Neural progenitor cell (in vitro differentiated cells): ENCODE data around the gene PYGB. TPM values are rescaled to one million over a fixed set of nuclear protein-coding genes. Genes with fewer than 3 reads are reported as not detected.

Source experiments
- DNase-seq: peaks from one replicate; pipeline ENCODE4 v3.0.0-alpha.2; 2016; ENCODE audit warnings: low spot score
- H2AFZ ChIP-seq: fragments of 200-600 bp; sonication (generic); replicated peaks from 2 replicates; pipeline ENCODE4 v1.6.1; 2016; ENCODE audit warnings: antibody characterized with exemption
- H3F3A ChIP-seq: fragments of 200-600 bp; sonication (generic); 2 replicates; pipeline ENCODE4 v1.6.1; 2016; ENCODE audit warnings: antibody characterized with exemption, low read depth
- H3K27ac ChIP-seq: fragments of 200-600 bp; sonication (generic); 2 replicates; pipeline ENCODE4 v1.5.1; 2016; ENCODE audit warnings: mild to moderate bottlenecking
- H3K27me3 ChIP-seq: fragments of 200-600 bp; sonication (generic); 2 replicates; pipeline ENCODE4 v1.6.1; 2016; ENCODE audit warnings: mild to moderate bottlenecking, moderate library complexity
- H3K36me3 ChIP-seq: fragments of 200-600 bp; sonication (generic); 2 replicates; pipeline ENCODE4 v1.5.1; 2016
- H3K4me1 ChIP-seq: fragments of 200-600 bp; sonication (generic); 2 replicates; pipeline ENCODE4 v1.6.1; 2016; ENCODE audit warnings: mixed run types
- H3K4me2 ChIP-seq: fragments of 200-600 bp; sonication (generic); 2 replicates; pipeline ENCODE4 v1.6.1; 2016
- H3K4me3 ChIP-seq: fragments of 200-600 bp; sonication (generic); 2 replicates; pipeline ENCODE4 v1.5.1; 2016
- H3K79me2 ChIP-seq: fragments of 200-600 bp; sonication (generic); 2 replicates; pipeline ENCODE4 v1.6.1; 2016; ENCODE audit warnings: low read depth
- H3K9ac ChIP-seq: fragments of 200-600 bp; sonication (generic); 2 replicates; pipeline ENCODE4 v1.6.1; 2016
- H3K9me3 ChIP-seq: fragments of 200-600 bp; sonication (generic); 2 replicates; pipeline ENCODE4 v1.5.1; 2016; ENCODE audit warnings: low read depth
- H4K20me1 ChIP-seq: fragments of 200-600 bp; sonication (generic); 2 replicates; pipeline ENCODE4 v1.6.1; 2016; ENCODE audit warnings: low read depth
- H3K27ac Mint-ChIP-seq: 3 replicates; pipeline ENCODE4 v1.8.0; 2021; ENCODE audit warnings: mixed read lengths
- H3K27me3 Mint-ChIP-seq: 2 replicates; pipeline ENCODE4 v1.8.0; 2022; ENCODE audit warnings: low read depth, mild to moderate bottlenecking, inconsistent platforms, moderate library complexity, mixed read lengths; ENCODE audit not compliant: insufficient read depth
- H3K36me3 Mint-ChIP-seq: 3 replicates; pipeline ENCODE4 v1.8.0; 2021; ENCODE audit warnings: mixed read lengths
- H3K4me1 Mint-ChIP-seq: 3 replicates; pipeline ENCODE4 v1.8.0; 2021; ENCODE audit warnings: mixed read lengths
- H3K4me3 Mint-ChIP-seq: 3 replicates; pipeline ENCODE4 v1.8.0; 2021; ENCODE audit warnings: mild to moderate bottlenecking, moderate library complexity, mixed read lengths
- H3K9me3 Mint-ChIP-seq: 3 replicates; pipeline ENCODE4 v1.8.0; 2020; ENCODE audit warnings: mixed read lengths
- EZH2 ChIP-seq: fragments of 200-600 bp; sonication (generic); IDR thresholded peaks from 2 replicates; pipeline ENCODE4 v1.6.1; 2017; ENCODE audit warnings: antibody characterized with exemption, mild to moderate bottlenecking, moderate library complexity
- EZH2phosphoT487 ChIP-seq: fragments of 200-600 bp; sonication (generic); IDR thresholded peaks from 2 replicates; pipeline ENCODE4 v1.6.1; 2017; ENCODE audit warnings: antibody characterized with exemption
- total RNA-seq: library from RNA; depleted of rRNA; stranded (reverse); fragments of >200 nt; gene quantifications from 2 replicates; pipeline ENCODE4 v1.2.3, GENCODE V29; 2015; ENCODE audit warnings: low replicate concordance
- TF ChIP-seq, protein P1 (sequence below): fragments of 200-600 bp; sonication (generic); IDR thresholded peaks from 2 replicates; pipeline ENCODE4 v1.5.1; 2017; ENCODE audit warnings: antibody characterized with exemption, mild to moderate bottlenecking

PYGB gene
- total RNA-seq, 1 donor from 2014 or later = 40.9 TPM

DNA sequence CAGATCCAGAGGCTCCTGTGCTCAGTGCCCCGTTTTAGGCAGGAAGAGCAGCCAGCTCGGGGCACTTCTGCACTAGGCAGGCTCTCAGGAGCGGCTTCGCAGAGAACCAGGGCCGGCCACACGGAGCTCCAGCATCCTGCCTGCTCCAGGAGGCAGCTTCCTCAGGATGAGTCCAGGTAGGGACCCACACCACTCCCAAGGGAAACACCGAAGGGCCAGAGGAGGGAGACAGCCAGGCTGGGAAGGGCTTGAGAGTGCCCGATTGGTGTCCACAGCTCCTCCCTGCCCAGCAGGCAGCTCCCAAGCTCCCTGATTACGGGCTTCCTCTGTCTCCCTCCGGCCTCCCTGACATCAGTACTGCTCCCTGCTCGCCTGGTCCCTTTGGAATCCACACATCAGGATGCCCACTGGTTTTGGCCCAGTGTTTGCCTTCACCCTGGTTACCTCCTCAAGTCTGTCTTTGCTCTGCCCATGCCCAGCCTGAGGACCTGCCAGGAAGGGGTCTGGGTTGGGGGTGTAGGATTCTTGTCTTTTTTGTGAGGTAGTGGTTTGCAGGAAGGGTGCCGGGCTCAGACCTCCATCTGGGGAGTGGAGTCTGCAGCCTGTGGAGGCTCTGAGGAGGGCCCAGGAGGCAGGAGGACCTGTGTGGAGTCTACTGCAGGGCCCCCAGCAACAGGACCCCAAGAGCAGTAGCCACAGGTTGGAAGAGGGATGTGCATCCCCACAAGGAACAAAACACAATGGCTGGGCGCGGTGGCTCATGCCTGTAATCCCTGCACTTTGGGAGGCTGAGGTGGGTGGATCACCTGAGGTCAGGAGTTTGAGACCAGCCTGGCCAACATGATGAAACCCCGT, 11.2 kb upstream of the PYGB start:
- Histone ChIP-seq H2AFZ (no peak overlapping the region), H4K20me1 (no peaks in the 10 kb centered on the region), H3K36me3 (no peaks in the 10 kb centered on the region), H3K79me2 (no peaks in the 10 kb centered on the region), H3K27ac (no peak overlapping the region), H3F3A (peaks cover 32% of the 10 kb centered on the region), H3K9me3 (no peaks in the 10 kb centered on the region), H3K4me2 (no peak overlapping the region), H3K4me1 (peaks cover 39% of the 10 kb centered on the region), H3K27me3 (no peaks in the 10 kb centered on the region), H3K4me3 (no peak overlapping the region), H3K9ac (no peak overlapping the region)
- Mint-ChIP-seq H3K4me1 (peaks cover 36% of the 10 kb centered on the region), H3K27me3 (peaks cover 6% of the 10 kb centered on the region), H3K9me3 (no peaks in the 10 kb centered on the region), H3K4me3 (no peak overlapping the region), H3K36me3 (no peaks in the 10 kb centered on the region), H3K27ac (no peak overlapping the region)
- DNase-seq = no peak
- no peak for TF ChIP-seq EZH2phosphoT487
- TF ChIP-seq EZH2 = no peak
- TF ChIP-seq, protein P1, sequence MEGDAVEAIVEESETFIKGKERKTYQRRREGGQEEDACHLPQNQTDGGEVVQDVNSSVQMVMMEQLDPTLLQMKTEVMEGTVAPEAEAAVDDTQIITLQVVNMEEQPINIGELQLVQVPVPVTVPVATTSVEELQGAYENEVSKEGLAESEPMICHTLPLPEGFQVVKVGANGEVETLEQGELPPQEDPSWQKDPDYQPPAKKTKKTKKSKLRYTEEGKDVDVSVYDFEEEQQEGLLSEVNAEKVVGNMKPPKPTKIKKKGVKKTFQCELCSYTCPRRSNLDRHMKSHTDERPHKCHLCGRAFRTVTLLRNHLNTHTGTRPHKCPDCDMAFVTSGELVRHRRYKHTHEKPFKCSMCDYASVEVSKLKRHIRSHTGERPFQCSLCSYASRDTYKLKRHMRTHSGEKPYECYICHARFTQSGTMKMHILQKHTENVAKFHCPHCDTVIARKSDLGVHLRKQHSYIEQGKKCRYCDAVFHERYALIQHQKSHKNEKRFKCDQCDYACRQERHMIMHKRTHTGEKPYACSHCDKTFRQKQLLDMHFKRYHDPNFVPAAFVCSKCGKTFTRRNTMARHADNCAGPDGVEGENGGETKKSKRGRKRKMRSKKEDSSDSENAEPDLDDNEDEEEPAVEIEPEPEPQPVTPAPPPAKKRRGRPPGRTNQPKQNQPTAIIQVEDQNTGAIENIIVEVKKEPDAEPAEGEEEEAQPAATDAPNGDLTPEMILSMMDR = no peak

DNA sequence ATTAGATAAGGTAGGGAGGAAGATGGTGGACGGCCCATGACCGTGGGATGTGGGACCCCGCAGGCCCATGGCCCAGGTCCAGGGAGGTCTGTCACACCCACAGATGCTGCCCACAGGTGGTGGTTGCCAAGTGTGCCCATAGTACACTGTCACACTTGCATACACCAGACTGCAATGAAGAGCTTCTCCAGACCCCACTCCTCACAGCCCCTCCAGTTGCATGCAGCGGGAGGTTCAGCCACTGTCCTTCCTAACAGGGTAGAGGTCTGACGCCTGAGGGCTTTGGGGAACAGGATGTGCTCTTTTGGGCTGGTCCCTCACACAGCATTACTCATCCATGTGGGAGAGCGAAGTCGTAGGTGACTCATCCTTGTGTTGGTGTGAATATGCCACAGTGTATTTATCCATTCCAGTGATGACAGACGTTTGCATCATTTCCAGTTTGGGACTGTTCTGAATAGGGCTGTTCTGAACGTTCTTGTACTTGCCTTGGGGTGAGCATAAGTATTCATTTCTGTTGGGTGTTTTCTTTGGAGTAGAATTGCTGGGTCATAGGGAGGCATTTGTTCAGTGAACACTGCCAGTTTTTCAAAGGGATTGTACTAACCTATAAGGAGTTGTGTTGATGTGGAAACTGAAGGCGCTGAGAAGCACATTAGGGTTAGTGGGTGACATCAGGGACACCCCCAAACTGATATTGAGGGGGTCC, 10.1 kb upstream of the PYGB start:
- Mint-ChIP-seq H3K4me3 (no peak overlapping the region), H3K27me3 (peaks cover 8% of the 10 kb centered on the region), H3K36me3 (no peaks in the 10 kb centered on the region), H3K4me1 (peaks cover 44% of the 10 kb centered on the region), H3K27ac (no peak overlapping the region), H3K9me3 (no peaks in the 10 kb centered on the region)
- H3K9ac ChIP-seq = no peak overlapping the region
- no peaks in the 10 kb centered on the region for H3K79me2 ChIP-seq
- H3K4me2 ChIP-seq = no peak overlapping the region
- H3K4me1 ChIP-seq = peaks cover 49% of the 10 kb centered on the region
- TF ChIP-seq EZH2 (no peak), EZH2phosphoT487 (no peak)
- TF ChIP-seq, protein P1 = no peak
- no peaks in the 10 kb centered on the region for H3K9me3 ChIP-seq
- H2AFZ ChIP-seq = no peak overlapping the region
- H3K36me3 ChIP-seq = no peaks in the 10 kb centered on the region
- H3K27me3 ChIP-seq = no peaks in the 10 kb centered on the region
- H4K20me1 ChIP-seq = no peaks in the 10 kb centered on the region
- DNase-seq = no peak
- H3F3A ChIP-seq = peaks cover 37% of the 10 kb centered on the region
- no peak overlapping the region for H3K27ac ChIP-seq
- H3K4me3 ChIP-seq = no peak overlapping the region

DNA sequence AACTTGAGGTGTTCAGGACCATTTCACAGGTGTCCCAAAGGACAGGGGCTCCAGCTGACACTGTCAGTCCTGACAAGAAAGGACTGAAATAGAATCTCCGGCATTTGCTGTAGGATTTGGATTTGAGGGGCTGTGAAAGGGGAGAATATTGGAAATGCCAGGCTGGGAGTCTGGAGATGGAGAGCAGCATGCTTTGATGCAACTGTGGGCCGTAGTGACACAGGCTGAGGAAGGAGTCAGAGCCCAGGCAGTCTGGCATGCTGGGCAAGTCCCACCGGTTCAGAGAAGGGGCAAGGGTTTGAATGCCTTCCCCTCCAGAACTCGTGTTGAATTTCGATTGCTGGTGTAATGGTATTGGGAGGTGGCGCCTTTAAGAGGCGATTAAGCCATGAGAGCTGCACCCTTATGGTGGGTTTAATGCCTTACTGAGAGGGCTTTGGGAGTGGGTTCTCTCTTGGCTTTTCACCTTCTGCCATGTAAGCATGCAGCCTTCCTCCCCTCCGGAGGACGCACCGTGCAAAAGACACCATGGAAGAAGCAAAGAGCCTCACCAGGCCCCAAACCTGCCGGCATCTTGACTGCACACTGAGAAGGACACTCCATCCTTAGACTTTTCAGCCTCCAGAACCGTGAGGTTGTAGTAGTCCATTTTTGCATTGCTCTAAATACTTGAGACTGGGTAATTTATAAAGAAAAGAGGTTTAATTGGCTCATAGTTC, 9.4 kb upstream of the PYGB start:
- Histone ChIP-seq H3K27me3 (no peaks in the 10 kb centered on the region), H2AFZ (no peak overlapping the region), H3K4me2 (no peak overlapping the region), H3K9ac (no peak overlapping the region), H3K4me1 (peaks cover 42% of the 10 kb centered on the region), H4K20me1 (no peaks in the 10 kb centered on the region), H3K9me3 (no peaks in the 10 kb centered on the region), H3K4me3 (no peak overlapping the region), H3K36me3 (no peaks in the 10 kb centered on the region), H3K79me2 (no peaks in the 10 kb centered on the region), H3K27ac (no peak overlapping the region), H3F3A (peaks cover 34% of the 10 kb centered on the region)
- no peak for DNase-seq
- Mint-ChIP-seq H3K9me3 (no peaks in the 10 kb centered on the region), H3K27ac (no peak overlapping the region), H3K36me3 (peaks cover 2% of the 10 kb centered on the region), H3K4me3 (no peak overlapping the region), H3K4me1 (peaks cover 41% of the 10 kb centered on the region), H3K27me3 (peaks cover 11% of the 10 kb centered on the region)
- TF ChIP-seq EZH2 (no peak), EZH2phosphoT487 (no peak)
- TF ChIP-seq, protein P1 = no peak
